GM19324 (cell line): ENCODE measurements around the gene IQGAP3.
"Not testable (repeated sequence)": the region's sequence is repeated elsewhere in the genome, so short reads cannot be mapped to it uniquely, and the experiment has no call there.

Experiments
- ATAC-seq: cut with Tn5 transposase; IDR thresholded peaks from one replicate; pipeline ENCODE4 v1.9.1; 2021; ENCODE audit warnings: mild to moderate bottlenecking, moderate library complexity; ENCODE audit not compliant: unreplicated experiment, low FRiP score

The IQGAP3 gene

GRCh38 chr1:156593661-156593989 is 21.3 kb upstream of the IQGAP3 start:
- ATAC-seq, result no peak

GRCh38 chr1:156592910-156593660 is 20.7 kb upstream of the IQGAP3 start:
- ATAC-seq, result no peak

GRCh38 chr1:156592158-156592909 is 20.0 kb upstream of the IQGAP3 start:
- no peak for ATAC-seq

GRCh38 chr1:156591432-156592157 is 19.2 kb upstream of the IQGAP3 start, which contains the start of gene NAXE:
Gene NAXE (plus strand): TSS chr1:156591776. CDS start chr1:156591805, 29 bp downstream.
- ATAC-seq, result peak; percentile 82

GRCh38 chr1:156591181-156591431 is 18.7 kb upstream of the IQGAP3 start:
- ATAC-seq, result peak; percentile 2

GRCh38 chr1:156590326-156591180 is 18.2 kb upstream of the IQGAP3 start:
- no peak for ATAC-seq

- no peak for ATAC-seq
These were observed 17.2 kb upstream of the IQGAP3 start for GRCh38 chr1:156589546-156589945.

- not testable (repeated sequence) for ATAC-seq
These were observed 15.6 kb upstream of the IQGAP3 start for GRCh38 chr1:156587927-156588326.

- no peak for ATAC-seq
These were observed 14.6 kb upstream of the IQGAP3 start for GRCh38 chr1:156586892-156587477.

GRCh38 chr1:156586323-156586722 is 14.0 kb upstream of the IQGAP3 start:
- no peak for ATAC-seq

- ATAC-seq, result no peak
These were observed 12.4 kb upstream of the IQGAP3 start for GRCh38 chr1:156584813-156585212.

- ATAC-seq, result no peak
These were observed 11.7 kb upstream of the IQGAP3 start for GRCh38 chr1:156583821-156584622.

GRCh38 chr1:156582388-156583017 is 10.1 kb upstream of the IQGAP3 start:
- no peak for ATAC-seq

- ATAC-seq, result no peak
These were observed 9.5 kb upstream of the IQGAP3 start for GRCh38 chr1:156581661-156582387.

GRCh38 chr1:156579472-156579871 is 7.1 kb upstream of the IQGAP3 start, which contains the start of gene TTC24:
Gene TTC24 (plus strand): TSS chr1:156579723. CDS start chr1:156581365, 1,642 bp downstream.
- no peak for ATAC-seq

- no peak for ATAC-seq
These were observed 5.7 kb upstream of the IQGAP3 start for GRCh38 chr1:156578055-156578454.

- ATAC-seq, result no peak
These were observed 5.2 kb upstream of the IQGAP3 start for GRCh38 chr1:156577550-156577949.

- ATAC-seq, result no peak
These were observed 1.8 kb upstream of the IQGAP3 start for GRCh38 chr1:156574039-156574633.
